SJSA1 (cell line): Measurements from ENCODE around the gene PRPF40A. TPM values are rescaled to one million over a fixed set of nuclear protein-coding genes. Genes with fewer than 3 reads are reported as not detected.

Experiments used
- DNase-seq, 2 experiments: peaks; one replicate each; pipeline ENCODE4 v3.0.0-alpha.2; 2015 to 2020; ENCODE audit warnings: low spot score in 2 of 2, low read depth in 1 of 2
- H3K27ac ChIP-seq: fragments of 250-450 bp; sonication (Bioruptor Pico); 2 replicates; pipeline ENCODE4 v1.5.1; 2020; ENCODE audit warnings: mild to moderate bottlenecking, moderate library complexity
- H3K27me3 ChIP-seq: fragments of 250-450 bp; sonication (Bioruptor Pico); replicated peaks from 2 replicates; pipeline ENCODE4 v1.5.1; 2020; ENCODE audit warnings: mild to moderate bottlenecking, moderate library complexity
- H3K36me3 ChIP-seq: fragments of 250-450 bp; sonication (Bioruptor Pico); 2 replicates; pipeline ENCODE4 v1.5.1; 2020; ENCODE audit warnings: mild to moderate bottlenecking
- H3K4me1 ChIP-seq: fragments of 250-450 bp; sonication (Bioruptor Pico); replicated peaks from 2 replicates; pipeline ENCODE4 v1.6.1; 2021; ENCODE audit warnings: mild to moderate bottlenecking
- H3K4me3 ChIP-seq: fragments of 250-450 bp; sonication (Bioruptor Pico); 2 replicates; pipeline ENCODE4 v1.5.1; 2020; ENCODE audit warnings: mild to moderate bottlenecking
- H3K9me3 ChIP-seq: fragments of 250-450 bp; sonication (Bioruptor Pico); replicated peaks from 2 replicates; pipeline ENCODE4 v1.5.1; 2020; ENCODE audit warnings: mild to moderate bottlenecking
- total RNA-seq: library from RNA; depleted of rRNA; stranded (reverse); fragments of >200 nt; shearing (Covaris generic); gene quantifications from 2 replicates; pipeline ENCODE4 v1.2.3, GENCODE V29; 2014; rRNA removed

PRPF40A gene
- total RNA-seq, 1 experiment from 2014 or later: 156 TPM

GRCh38 chr2:152615177-152615576 lies 102.1 kb downstream of the PRPF40A start:
- Histone ChIP-seq H3K27ac (no peak overlapping the region), H3K36me3 (peaks cover 8% of the 10 kb centered on the region; the same call in 1 of the 2 replicates), H3K4me1 (no peaks in the 10 kb centered on the region; the same call in 1 of the 2 replicates), H3K27me3 (no peaks in the 10 kb centered on the region), H3K4me3 (no peak overlapping the region), H3K9me3 (no peaks in the 10 kb centered on the region)
- no peak for DNase-seq

GRCh38 chr2:152613235-152613634 lies 104.0 kb downstream of the PRPF40A start:
- Histone ChIP-seq H3K4me3 (no peak overlapping the region), H3K27ac (no peak overlapping the region), H3K36me3 (peaks cover 5% of the 10 kb centered on the region; the same call in 1 of the 2 replicates), H3K9me3 (no peaks in the 10 kb centered on the region), H3K27me3 (no peaks in the 10 kb centered on the region), H3K4me1 (no peaks in the 10 kb centered on the region; the same call in 1 of the 2 replicates)
- no peak for DNase-seq

- DNase-seq: no peak
- Histone ChIP-seq H3K4me3 (no peak overlapping the region), H3K9me3 (no peaks in the 10 kb centered on the region), H3K36me3 (no peaks in the 10 kb centered on the region), H3K27me3 (no peaks in the 10 kb centered on the region), H3K4me1 (no peaks in the 10 kb centered on the region), H3K27ac (no peak overlapping the region)
Observed at GRCh38 chr2:152611458-152612231, 105.6 kb downstream of the PRPF40A start.

- Histone ChIP-seq H3K27ac (no peak overlapping the region), H3K4me3 (no peak overlapping the region), H3K9me3 (no peaks in the 10 kb centered on the region), H3K36me3 (no peaks in the 10 kb centered on the region), H3K27me3 (no peaks in the 10 kb centered on the region), H3K4me1 (no peaks in the 10 kb centered on the region)
- no peak for DNase-seq
Observed at GRCh38 chr2:152609699-152610098, 107.6 kb downstream of the PRPF40A start.

- no peaks in the 10 kb centered on the region for H3K4me1 ChIP-seq
- H3K4me3 ChIP-seq: no peak overlapping the region
- no peak for DNase-seq
- H3K27me3 ChIP-seq: no peaks in the 10 kb centered on the region
- no peaks in the 10 kb centered on the region for H3K9me3 ChIP-seq
- no peaks in the 10 kb centered on the region for H3K36me3 ChIP-seq
- H3K27ac ChIP-seq: no peak overlapping the region
Observed at GRCh38 chr2:152609154-152609553, 108.1 kb downstream of the PRPF40A start.

- DNase-seq: no peak
- Histone ChIP-seq H3K27me3 (no peaks in the 10 kb centered on the region), H3K9me3 (no peaks in the 10 kb centered on the region), H3K36me3 (no peaks in the 10 kb centered on the region), H3K4me1 (no peaks in the 10 kb centered on the region), H3K27ac (no peak overlapping the region), H3K4me3 (no peak overlapping the region)
Observed at GRCh38 chr2:152607793-152608300, 109.4 kb downstream of the PRPF40A start.

- no peaks in the 10 kb centered on the region for H3K4me1 ChIP-seq
- no peak for DNase-seq
- H3K27ac ChIP-seq: no peak overlapping the region
- no peaks in the 10 kb centered on the region for H3K27me3 ChIP-seq
- H3K4me3 ChIP-seq: no peak overlapping the region
- no peaks in the 10 kb centered on the region for H3K36me3 ChIP-seq
- H3K9me3 ChIP-seq: no peaks in the 10 kb centered on the region
Observed at GRCh38 chr2:152606941-152607340, 110.3 kb downstream of the PRPF40A start.

GRCh38 chr2:152606081-152606480 lies 111.2 kb downstream of the PRPF40A start:
- H3K4me1 ChIP-seq: no peaks in the 10 kb centered on the region
- no peak overlapping the region for H3K4me3 ChIP-seq
- H3K27me3 ChIP-seq: no peaks in the 10 kb centered on the region
- no peaks in the 10 kb centered on the region for H3K9me3 ChIP-seq
- no peak overlapping the region for H3K27ac ChIP-seq
- H3K36me3 ChIP-seq: no peaks in the 10 kb centered on the region
- no peak for DNase-seq

GRCh38 chr2:152603166-152603565 lies 114.1 kb downstream of the PRPF40A start:
- H3K36me3 ChIP-seq: no peaks in the 10 kb centered on the region
- no peak overlapping the region for H3K27ac ChIP-seq
- no peaks in the 10 kb centered on the region for H3K4me1 ChIP-seq
- no peak for DNase-seq
- H3K4me3 ChIP-seq: no peak overlapping the region
- no peaks in the 10 kb centered on the region for H3K9me3 ChIP-seq
- H3K27me3 ChIP-seq: no peaks in the 10 kb centered on the region

GRCh38 chr2:152602750-152603149 lies 114.5 kb downstream of the PRPF40A start:
- Histone ChIP-seq H3K27ac (no peak overlapping the region), H3K9me3 (no peaks in the 10 kb centered on the region), H3K27me3 (no peaks in the 10 kb centered on the region), H3K4me1 (no peaks in the 10 kb centered on the region), H3K36me3 (no peaks in the 10 kb centered on the region), H3K4me3 (no peak overlapping the region)
- no peak for DNase-seq

Other genes with a start within 250 kb of the PRPF40A start
- 51.8 and 54.3 TPM in 2 replicates for gene ARL6IP6, start 1.2 kb upstream of the PRPF40A start, total RNA-seq